Measurements from ENCODE around the gene PRX.

Gene PRX

GRCh38 chr19:40422748-40423566 lies 9.8 kb upstream of the PRX start:
- DNase-seq (ENCODE audit: extremely low read depth, low read depth), result no peak
- H3K4me3 ChIP-seq (replicated peaks; ENCODE audit: low read depth, low read length), result no peak overlapping the region
- TF ChIP-seq CTCF (IDR thresholded peaks at IDR 0.05; ENCODE audit: low read depth, low read length, missing control alignments), result no peak

GRCh38 chr19:40421993-40422747 lies 9.0 kb upstream of the PRX start:
- no peak overlapping the region for H3K4me3 ChIP-seq (replicated peaks; ENCODE audit: low read depth, low read length)
- no peak for TF ChIP-seq CTCF (IDR thresholded peaks at IDR 0.05; ENCODE audit: low read depth, low read length, missing control alignments)
- no peak for DNase-seq (ENCODE audit: extremely low read depth, low read depth)

GRCh38 chr19:40420766-40421765 lies 7.9 kb upstream of the PRX start:
- H3K4me3 ChIP-seq (replicated peaks; ENCODE audit: low read depth, low read length), result peak overlapping the region; percentile 55
- peak; percentile 96 for TF ChIP-seq CTCF (IDR thresholded peaks at IDR 0.05; ENCODE audit: low read depth, low read length, missing control alignments)
- DNase-seq (ENCODE audit: extremely low read depth, low read depth), result no peak

GRCh38 chr19:40420451-40420765 lies 7.2 kb upstream of the PRX start:
- no peak for DNase-seq (ENCODE audit: extremely low read depth, low read depth)
- peak overlapping the region; percentile 55 for H3K4me3 ChIP-seq (replicated peaks; ENCODE audit: low read depth, low read length)
- TF ChIP-seq CTCF (IDR thresholded peaks at IDR 0.05; ENCODE audit: low read depth, low read length, missing control alignments), result no peak

GRCh38 chr19:40419780-40420179 lies 6.6 kb upstream of the PRX start:
- DNase-seq (ENCODE audit: extremely low read depth, low read depth), result no peak
- H3K4me3 ChIP-seq (replicated peaks; ENCODE audit: low read depth, low read length), result no peak overlapping the region
- TF ChIP-seq CTCF (IDR thresholded peaks at IDR 0.05; ENCODE audit: low read depth, low read length, missing control alignments), result no peak

- TF ChIP-seq CTCF (IDR thresholded peaks at IDR 0.05; ENCODE audit: low read depth, low read length, missing control alignments), result no peak
- no peak for DNase-seq (ENCODE audit: extremely low read depth, low read depth)
Measured at GRCh38 chr19:40419066-40419612, 6.0 kb upstream of the PRX start.

More at GRCh38 chr19:40419066-40419612, 6.0 kb upstream of the PRX start:
- no peak overlapping the region for H3K4me3 ChIP-seq (replicated peaks; ENCODE audit: low read depth, low read length)

Data from HFF-Myc (cell line).